Neural progenitor cell (in vitro differentiated cells): ENCODE measurements around the gene PRDX6.

Experiments
- CTCF ChIP-seq: fragments of 200-600 bp; sonication (generic); IDR thresholded peaks from 2 replicates; pipeline ENCODE4 v1.5.1; 2017; ENCODE audit warnings: antibody characterized with exemption, mild to moderate bottlenecking
- EZH2 ChIP-seq: fragments of 200-600 bp; sonication (generic); IDR thresholded peaks from 2 replicates; pipeline ENCODE4 v1.6.1; 2017; ENCODE audit warnings: antibody characterized with exemption, mild to moderate bottlenecking, moderate library complexity
- EZH2phosphoT487 ChIP-seq: fragments of 200-600 bp; sonication (generic); IDR thresholded peaks from 2 replicates; pipeline ENCODE4 v1.6.1; 2017; ENCODE audit warnings: antibody characterized with exemption

- TF ChIP-seq CTCF (no peak), EZH2phosphoT487 (no peak), EZH2 (no peak)
These were observed 26.3 kb downstream of the PRDX6 start for GRCh38 chr1:173503391-173503790.
